Renal cortex interstitium (tissue), 11 donors: ENCODE results near the gene DOCK3. TPM values are rescaled to one million over a fixed set of nuclear protein-coding genes. Genes with fewer than 3 reads are reported as not detected.
"Not testable (repeated sequence)": the region's sequence is repeated elsewhere in the genome, so short reads cannot be mapped to it uniquely, and the experiment has no call there.

Experiments used
- DNase-seq, 11 donors: peaks; one replicate each; pipeline ENCODE4 v3.0.0-alpha.2; 2013; ENCODE audit warnings: low read depth in 9 of 11, low spot score in 4 of 11; ENCODE audit errors: extremely low read depth in 1 of 11
- polyA plus RNA-seq, 3 donors: library from polyadenylated mRNA; unstranded; fragments of 120-200 nt; gene quantifications; one replicate each; pipeline ENCODE4 v1.2.1, GENCODE V29; 2013; ENCODE audit not compliant: insufficient read length in 3 of 3

Gene DOCK3
- polyA plus RNA-seq, 3 donors: 1.4 to 2.2 (median 1.5) TPM

DNA sequence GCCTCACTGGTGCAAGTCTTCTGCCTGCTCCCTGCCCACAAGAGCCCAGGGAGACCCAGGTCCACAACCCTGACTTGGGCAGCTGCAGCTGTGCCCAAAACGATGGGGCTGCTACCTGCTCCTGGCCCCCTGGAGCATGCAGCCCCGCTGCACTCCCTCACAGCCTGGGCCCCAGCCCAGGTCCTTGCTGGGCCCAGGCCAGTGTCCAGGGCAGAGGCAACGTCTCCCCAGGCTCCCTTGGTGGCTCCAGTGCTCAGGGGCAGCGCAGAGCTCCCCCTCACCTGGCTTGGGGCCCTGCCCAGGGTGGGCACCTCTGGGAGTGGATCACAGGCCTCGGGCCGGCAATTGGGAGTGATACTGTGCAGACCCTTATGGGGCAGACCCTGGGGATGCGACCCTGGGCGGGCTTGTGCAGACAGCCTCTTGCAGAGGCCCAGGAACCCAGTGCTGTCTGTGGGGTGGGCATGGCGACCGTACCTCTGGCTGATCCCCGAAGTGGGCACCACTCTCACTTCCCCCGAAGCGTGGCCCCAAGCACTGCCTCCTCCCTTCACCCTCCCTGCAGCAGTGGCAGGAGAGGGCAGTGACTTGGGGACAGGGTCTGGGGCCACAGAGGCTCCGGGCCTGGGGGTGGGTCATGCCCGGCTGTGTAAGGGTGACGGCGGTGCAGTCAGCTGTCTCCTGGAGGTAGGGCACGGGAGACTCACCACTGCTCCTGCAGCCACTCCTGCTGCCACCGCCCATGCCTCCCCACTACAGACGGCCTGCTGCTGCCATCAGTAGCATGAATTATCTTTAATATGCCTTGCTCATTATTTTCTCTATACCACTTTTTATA lies 255.9 kb downstream of the DOCK3 start:
- DNase-seq: no peak

- not testable (repeated sequence) for DNase-seq
These were observed 258.2 kb downstream of the DOCK3 start for GRCh38 chr3:50932918-50933317.

DNA sequence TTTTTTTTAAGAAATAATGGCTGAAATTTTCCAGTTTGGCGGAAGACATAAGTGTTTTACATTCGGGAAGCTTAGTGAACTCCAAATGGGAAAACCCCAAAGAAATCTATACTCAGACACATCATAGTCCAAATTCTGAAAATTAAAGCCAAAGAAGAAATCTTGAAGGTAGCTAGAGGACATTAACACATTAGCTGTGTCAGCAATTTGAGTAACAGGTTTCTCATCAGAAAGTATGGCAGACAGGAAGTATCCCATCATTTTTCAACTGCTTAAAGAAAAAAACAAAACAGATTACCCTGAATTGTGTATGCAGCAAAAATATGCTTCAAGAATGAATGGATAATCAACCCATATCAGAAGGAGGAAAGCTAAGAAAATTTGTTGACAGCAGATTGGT lies 261.7 kb downstream of the DOCK3 start:
- DNase-seq: no peak

DNA sequence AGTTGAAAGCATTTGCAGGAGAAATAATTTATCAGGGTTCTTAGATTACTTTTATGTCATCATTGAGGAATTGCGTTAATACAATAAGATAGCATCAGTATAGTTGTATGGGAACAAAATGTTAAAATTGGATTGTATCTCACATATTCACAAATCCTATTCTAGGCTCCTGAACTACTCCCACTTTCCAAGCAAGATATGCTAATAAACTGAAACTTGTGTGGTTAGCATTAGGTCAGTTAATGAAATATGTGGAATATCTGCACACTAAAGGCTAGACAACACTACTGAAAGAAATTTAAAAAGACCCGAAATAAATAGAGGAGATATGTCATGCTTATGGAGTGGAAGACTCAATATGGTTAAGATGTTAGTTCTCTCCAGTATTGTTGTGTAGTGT lies 272.7 kb downstream of the DOCK3 start:
- no peak for DNase-seq

DNA sequence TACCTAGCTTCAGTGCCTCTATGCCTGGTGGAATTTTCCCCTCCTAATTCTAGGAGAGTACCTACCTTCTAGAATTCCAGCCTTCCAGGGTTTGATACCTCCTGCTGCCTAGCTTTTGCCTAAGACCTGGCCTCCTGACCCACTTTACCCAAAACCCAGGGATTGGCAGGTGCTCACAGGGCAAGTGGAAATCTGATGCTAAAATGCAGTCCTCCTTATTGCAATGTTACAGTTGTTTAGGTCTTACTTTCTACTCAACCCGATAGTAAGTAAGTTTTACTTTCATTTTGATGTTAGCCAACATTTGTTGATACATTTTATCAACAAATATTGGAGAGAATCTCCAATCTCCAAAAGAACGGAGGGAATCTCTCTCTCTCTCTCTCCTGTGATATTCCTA lies 275.9 kb downstream of the DOCK3 start:
- no peak for DNase-seq

DNA sequence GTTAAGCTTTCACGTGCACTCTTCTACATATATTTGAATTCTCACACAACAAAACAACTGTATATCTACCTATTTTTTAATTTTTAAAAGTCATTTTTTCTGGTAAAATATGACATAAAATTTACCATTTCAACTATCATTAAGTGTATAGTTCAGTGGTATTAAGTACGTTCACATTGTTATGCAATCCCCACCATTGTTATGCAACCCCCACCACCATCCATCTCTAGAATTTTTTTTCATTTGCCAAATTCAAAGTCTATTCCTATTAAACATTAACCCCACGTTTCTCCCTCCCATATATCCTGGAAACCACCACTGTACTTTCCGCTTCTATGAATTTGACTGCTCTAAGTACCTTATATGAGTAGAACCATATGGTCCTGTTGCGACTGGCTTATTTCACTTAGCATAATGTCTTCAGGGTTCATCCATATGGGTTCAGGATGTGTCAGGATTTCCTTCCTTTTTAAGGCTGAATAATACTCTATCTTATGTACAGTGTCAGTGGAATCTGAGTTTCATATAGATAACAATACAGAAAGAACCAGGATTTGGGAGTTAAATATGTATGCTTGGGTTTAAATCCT lies 279.2 kb downstream of the DOCK3 start:
- no peak for DNase-seq

GRCh38 chr3:50961386-50961785 lies 286.7 kb downstream of the DOCK3 start:
- no peak for DNase-seq

GRCh38 chr3:50971487-50971924 lies 296.8 kb downstream of the DOCK3 start:
- DNase-seq: peak in 10 of 11 donors; percentile 4 to 22 (median 12)

- no peak for DNase-seq
These were observed 297.3 kb downstream of the DOCK3 start for GRCh38 chr3:50972029-50972428.

GRCh38 chr3:50978586-50978985 lies 303.9 kb downstream of the DOCK3 start:
- DNase-seq: not testable (repeated sequence)

- no peak for DNase-seq
These were observed 304.4 kb downstream of the DOCK3 start for GRCh38 chr3:50978991-50979667.

GRCh38 chr3:50982540-50983325 lies 308.0 kb downstream of the DOCK3 start:
- DNase-seq: no peak

GRCh38 chr3:50983887-50984286 lies 309.2 kb downstream of the DOCK3 start:
- no peak for DNase-seq

GRCh38 chr3:50985893-50986292 lies 311.2 kb downstream of the DOCK3 start:
- DNase-seq: no peak

- no peak for DNase-seq
These were observed 312.0 kb downstream of the DOCK3 start for GRCh38 chr3:50986726-50987125.

GRCh38 chr3:50994537-50994936 lies 319.8 kb downstream of the DOCK3 start:
- DNase-seq: no peak

- no peak for DNase-seq
These were observed 320.5 kb downstream of the DOCK3 start for GRCh38 chr3:50995085-50995824.

- no peak for DNase-seq
These were observed 327.8 kb downstream of the DOCK3 start for GRCh38 chr3:51002495-51002894.

GRCh38 chr3:51004235-51004634 lies 329.5 kb downstream of the DOCK3 start:
- no peak for DNase-seq
